GM23338 (cell line): ENCODE results near the gene EDEM2. TPM values are rescaled to one million over a fixed set of nuclear protein-coding genes. Genes with fewer than 3 reads are reported as not detected.

Experiments used
- ATAC-seq: fragments of 200-7000 bp; cut with Tn5 transposase; 3 replicates; pipeline ENCODE4 v1.9.1; 2020
- DNase-seq: peaks from one replicate; pipeline ENCODE4 v3.0.0-alpha.2; 2015; ENCODE audit warnings: low spot score
- H2AFZ ChIP-seq: fragments of 200-600 bp; sonication (generic); 2 replicates; pipeline ENCODE4 v1.8.0; 2016; ENCODE audit warnings: antibody characterized with exemption, mild to moderate bottlenecking, moderate library complexity
- H3F3A ChIP-seq: fragments of 200-600 bp; sonication (generic); replicated peaks from 2 replicates; pipeline ENCODE4 v1.8.0; 2017; ENCODE audit warnings: antibody characterized with exemption, mixed run types, low read depth
- H3K27ac ChIP-seq: fragments of 200-600 bp; sonication (generic); 2 replicates; pipeline ENCODE4 v1.6.1; 2016; ENCODE audit warnings: low read depth
- H3K27me3 ChIP-seq: fragments of 200-600 bp; sonication (generic); 2 replicates; pipeline ENCODE4 v1.8.0; 2016; ENCODE audit warnings: mild to moderate bottlenecking, mixed run types, moderate library complexity; ENCODE audit not compliant: insufficient read depth
- H3K36me3 ChIP-seq: fragments of 200-600 bp; sonication (generic); 2 replicates; pipeline ENCODE4 v1.8.0; 2016; ENCODE audit warnings: mild to moderate bottlenecking; ENCODE audit not compliant: insufficient read depth
- H3K4me1 ChIP-seq: fragments of 200-600 bp; sonication (generic); 2 replicates; pipeline ENCODE4 v1.8.0; 2016; ENCODE audit warnings: mild to moderate bottlenecking, moderate library complexity; ENCODE audit not compliant: insufficient read depth
- H3K4me2 ChIP-seq: fragments of 200-600 bp; sonication (generic); 2 replicates; pipeline ENCODE4 v1.7.1; 2017; ENCODE audit warnings: mixed run types
- H3K4me3 ChIP-seq: fragments of 200-600 bp; sonication (generic); 2 replicates; pipeline ENCODE4 v1.6.1; 2016; ENCODE audit warnings: mixed run types
- H3K79me2 ChIP-seq: fragments of 200-600 bp; sonication (generic); replicated peaks from 2 replicates; pipeline ENCODE4 v1.8.0; 2017; ENCODE audit warnings: mild to moderate bottlenecking; ENCODE audit not compliant: insufficient read depth
- H3K9me2 ChIP-seq: fragments of 200-600 bp; sonication (generic); 2 replicates; pipeline ENCODE4 v1.8.0; 2017; ENCODE audit not compliant: insufficient read depth
- H4K20me1 ChIP-seq: fragments of 200-600 bp; sonication (generic); replicated peaks from 2 replicates; pipeline ENCODE4 v1.8.0; 2017; ENCODE audit warnings: mild to moderate bottlenecking; ENCODE audit not compliant: insufficient read depth
- H3K27ac Mint-ChIP-seq: 2 replicates; pipeline ENCODE4 v1.8.0; 2020; ENCODE audit warnings: inconsistent platforms, mild to moderate bottlenecking, moderate library complexity, mixed read lengths
- H3K27me3 Mint-ChIP-seq: 3 replicates; pipeline ENCODE4 v1.8.0; 2022; ENCODE audit warnings: low read depth, mild to moderate bottlenecking, moderate library complexity, mixed read lengths, inconsistent platforms; ENCODE audit not compliant: insufficient read depth, poor library complexity
- H3K36me3 Mint-ChIP-seq: 3 replicates; pipeline ENCODE4 v1.8.0; 2021; ENCODE audit warnings: low read depth, mild to moderate bottlenecking, inconsistent platforms, moderate library complexity, mixed read lengths
- H3K4me1 Mint-ChIP-seq: 3 replicates; pipeline ENCODE4 v1.8.0; 2020; ENCODE audit warnings: mild to moderate bottlenecking, inconsistent platforms, mixed read lengths
- H3K4me3 Mint-ChIP-seq: 3 replicates; pipeline ENCODE4 v1.8.0; 2021; ENCODE audit warnings: moderate library complexity, mild to moderate bottlenecking, inconsistent platforms, mixed read lengths
- H3K9me3 Mint-ChIP-seq: 3 replicates; pipeline ENCODE4 v1.8.0; 2020; ENCODE audit warnings: moderate library complexity, mild to moderate bottlenecking, inconsistent platforms, mixed read lengths
- CREB1 ChIP-seq: fragments of 250-450 bp; sonication (Bioruptor Pico); IDR thresholded peaks from 2 replicates; pipeline ENCODE4 v1.5.0; 2020; ENCODE audit warnings: low read depth, mild to moderate bottlenecking, moderate library complexity
- EZH2 ChIP-seq: fragments of 200-600 bp; sonication (generic); IDR thresholded peaks from one replicate; pipeline ENCODE4 v1.8.0; 2017; ENCODE audit warnings: antibody characterized with exemption, mild to moderate bottlenecking, low read depth; ENCODE audit not compliant: unreplicated experiment
- EZH2phosphoT487 ChIP-seq: fragments of 200-600 bp; sonication (generic); IDR thresholded peaks from one replicate; pipeline ENCODE4 v1.8.1; 2018; ENCODE audit warnings: antibody characterized with exemption; ENCODE audit not compliant: unreplicated experiment
- JUNB ChIP-seq: IDR thresholded peaks from one replicate; pipeline ENCODE4 v1.6.1; 2016; ENCODE audit warnings: antibody characterized with exemption; ENCODE audit not compliant: unreplicated experiment
- NANOG ChIP-seq: IDR thresholded peaks from 2 replicates; pipeline ENCODE4 v1.6.1; 2016; ENCODE audit warnings: antibody characterized with exemption, borderline replicate concordance
- POLR2AphosphoS5 ChIP-seq: IDR thresholded peaks from 2 replicates; pipeline ENCODE4 v1.6.1; 2016; ENCODE audit warnings: antibody characterized with exemption, low read depth
- STAT1 ChIP-seq: IDR thresholded peaks from one replicate; pipeline ENCODE4 v1.6.1; 2016; ENCODE audit warnings: antibody characterized with exemption; ENCODE audit not compliant: unreplicated experiment
- ZNF114 ChIP-seq: fragments of 250-450 bp; sonication (Bioruptor Pico); IDR thresholded peaks from 2 replicates; pipeline ENCODE4 v1.5.0; 2020; ENCODE audit warnings: mild to moderate bottlenecking, moderate library complexity
- ZNF331 ChIP-seq: fragments of 250-450 bp; sonication (Bioruptor Pico); IDR thresholded peaks from 2 replicates; pipeline ENCODE4 v1.5.0; 2020; ENCODE audit warnings: low read depth, mild to moderate bottlenecking, moderate library complexity
- polyA plus RNA-seq: library from polyadenylated mRNA; unstranded; fragments of >200 nt; fragmentation: Nextera tagmentation; extraction: Ambion mirVana; gene quantifications from 2 replicates; pipeline ENCODE4 v1.2.1, GENCODE V29; 2016
- total RNA-seq: library from RNA; depleted of rRNA; stranded (reverse); fragments of >200 nt; shearing (Covaris generic); gene quantifications from 2 replicates; pipeline ENCODE4 v1.2.3, GENCODE V29; 2014
- TF ChIP-seq, protein P1 (sequence below): IDR thresholded peaks from 2 replicates; pipeline ENCODE4 v1.6.1; 2016; ENCODE audit warnings: antibody characterized with exemption
- TF ChIP-seq, protein P2 (sequence below): fragments of 250-450 bp; sonication (Bioruptor Pico); IDR thresholded peaks from 2 replicates; pipeline ENCODE4 v1.5.0; 2020; ENCODE audit warnings: mild to moderate bottlenecking, moderate library complexity
- TF ChIP-seq, protein P3 (sequence below), 2 experiments: fragments of 200-600 bp in 1 of 2; sonication (generic) in 1 of 2; conservative IDR thresholded peaks; 2 replicates each; pipeline versions ENCODE4 v1.5.1 to v1.6.1; 2016 to 2017; ENCODE audit warnings: antibody characterized with exemption in 2 of 2, low read depth in 2 of 2, mild to moderate bottlenecking in 2 of 2, moderate library complexity in 1 of 2
- TF ChIP-seq, protein P4 (sequence below): IDR thresholded peaks from one replicate; pipeline ENCODE4 v1.6.1; 2018; ENCODE audit warnings: antibody characterized with exemption; ENCODE audit not compliant: unreplicated experiment

EDEM2 gene
- total and polyA plus RNA-seq, 2 experiments from 2014 or later, result 13.9 to 25.3 TPM

DNA sequence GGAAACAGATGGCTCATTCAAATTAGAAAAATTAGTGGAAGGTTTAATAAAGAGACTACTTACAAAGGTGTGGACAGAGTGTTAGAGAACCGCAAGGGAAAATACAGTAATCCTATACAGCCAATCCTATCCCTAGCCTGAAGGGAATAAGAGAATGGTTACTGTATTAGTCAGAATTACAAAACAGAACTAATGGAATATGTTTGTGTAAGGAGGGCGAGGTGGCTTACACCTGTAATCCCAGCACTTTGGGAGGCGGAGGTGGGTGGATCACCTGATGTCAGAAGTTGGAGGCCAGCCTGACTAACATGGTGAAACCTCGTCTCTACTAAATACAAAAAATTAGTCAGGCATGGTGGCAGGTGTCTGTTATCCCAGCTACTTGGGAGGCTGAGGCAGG, 38.2 kb downstream of the EDEM2 start:
- DNase-seq (no peak), ATAC-seq (no peak)
- H3F3A ChIP-seq, result no peaks in the 10 kb centered on the region
- H3K36me3 ChIP-seq, result no peaks in the 10 kb centered on the region
- Mint-ChIP-seq H3K4me3 (no peak overlapping the region), H3K27ac (no peak overlapping the region), H3K9me3 (no peaks in the 10 kb centered on the region), H3K4me1 (no peaks in the 10 kb centered on the region), H3K27me3 (no peaks in the 10 kb centered on the region), H3K36me3 (no peaks in the 10 kb centered on the region)
- no peaks in the 10 kb centered on the region for H4K20me1 ChIP-seq
- no peaks in the 10 kb centered on the region for H3K4me1 ChIP-seq
- no peaks in the 10 kb centered on the region for H3K27me3 ChIP-seq
- H2AFZ ChIP-seq, result no peak overlapping the region
- no peaks in the 10 kb centered on the region for H3K9me2 ChIP-seq
- H3K4me2 ChIP-seq, result no peak overlapping the region
- no peaks in the 10 kb centered on the region for H3K79me2 ChIP-seq
- TF ChIP-seq, protein P1, sequence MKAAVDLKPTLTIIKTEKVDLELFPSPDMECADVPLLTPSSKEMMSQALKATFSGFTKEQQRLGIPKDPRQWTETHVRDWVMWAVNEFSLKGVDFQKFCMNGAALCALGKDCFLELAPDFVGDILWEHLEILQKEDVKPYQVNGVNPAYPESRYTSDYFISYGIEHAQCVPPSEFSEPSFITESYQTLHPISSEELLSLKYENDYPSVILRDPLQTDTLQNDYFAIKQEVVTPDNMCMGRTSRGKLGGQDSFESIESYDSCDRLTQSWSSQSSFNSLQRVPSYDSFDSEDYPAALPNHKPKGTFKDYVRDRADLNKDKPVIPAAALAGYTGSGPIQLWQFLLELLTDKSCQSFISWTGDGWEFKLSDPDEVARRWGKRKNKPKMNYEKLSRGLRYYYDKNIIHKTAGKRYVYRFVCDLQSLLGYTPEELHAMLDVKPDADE, result no peak
- TF ChIP-seq ZNF114 (CRISPR knock-in tag) (no peak), JUNB (no peak), POLR2AphosphoS5 (no peak), STAT1 (no peak), EZH2 (no peak), NANOG (no peak), EZH2phosphoT487 (no peak), CREB1 (no peak), ZNF331 (CRISPR knock-in tag) (no peak)
- TF ChIP-seq, protein P2, sequence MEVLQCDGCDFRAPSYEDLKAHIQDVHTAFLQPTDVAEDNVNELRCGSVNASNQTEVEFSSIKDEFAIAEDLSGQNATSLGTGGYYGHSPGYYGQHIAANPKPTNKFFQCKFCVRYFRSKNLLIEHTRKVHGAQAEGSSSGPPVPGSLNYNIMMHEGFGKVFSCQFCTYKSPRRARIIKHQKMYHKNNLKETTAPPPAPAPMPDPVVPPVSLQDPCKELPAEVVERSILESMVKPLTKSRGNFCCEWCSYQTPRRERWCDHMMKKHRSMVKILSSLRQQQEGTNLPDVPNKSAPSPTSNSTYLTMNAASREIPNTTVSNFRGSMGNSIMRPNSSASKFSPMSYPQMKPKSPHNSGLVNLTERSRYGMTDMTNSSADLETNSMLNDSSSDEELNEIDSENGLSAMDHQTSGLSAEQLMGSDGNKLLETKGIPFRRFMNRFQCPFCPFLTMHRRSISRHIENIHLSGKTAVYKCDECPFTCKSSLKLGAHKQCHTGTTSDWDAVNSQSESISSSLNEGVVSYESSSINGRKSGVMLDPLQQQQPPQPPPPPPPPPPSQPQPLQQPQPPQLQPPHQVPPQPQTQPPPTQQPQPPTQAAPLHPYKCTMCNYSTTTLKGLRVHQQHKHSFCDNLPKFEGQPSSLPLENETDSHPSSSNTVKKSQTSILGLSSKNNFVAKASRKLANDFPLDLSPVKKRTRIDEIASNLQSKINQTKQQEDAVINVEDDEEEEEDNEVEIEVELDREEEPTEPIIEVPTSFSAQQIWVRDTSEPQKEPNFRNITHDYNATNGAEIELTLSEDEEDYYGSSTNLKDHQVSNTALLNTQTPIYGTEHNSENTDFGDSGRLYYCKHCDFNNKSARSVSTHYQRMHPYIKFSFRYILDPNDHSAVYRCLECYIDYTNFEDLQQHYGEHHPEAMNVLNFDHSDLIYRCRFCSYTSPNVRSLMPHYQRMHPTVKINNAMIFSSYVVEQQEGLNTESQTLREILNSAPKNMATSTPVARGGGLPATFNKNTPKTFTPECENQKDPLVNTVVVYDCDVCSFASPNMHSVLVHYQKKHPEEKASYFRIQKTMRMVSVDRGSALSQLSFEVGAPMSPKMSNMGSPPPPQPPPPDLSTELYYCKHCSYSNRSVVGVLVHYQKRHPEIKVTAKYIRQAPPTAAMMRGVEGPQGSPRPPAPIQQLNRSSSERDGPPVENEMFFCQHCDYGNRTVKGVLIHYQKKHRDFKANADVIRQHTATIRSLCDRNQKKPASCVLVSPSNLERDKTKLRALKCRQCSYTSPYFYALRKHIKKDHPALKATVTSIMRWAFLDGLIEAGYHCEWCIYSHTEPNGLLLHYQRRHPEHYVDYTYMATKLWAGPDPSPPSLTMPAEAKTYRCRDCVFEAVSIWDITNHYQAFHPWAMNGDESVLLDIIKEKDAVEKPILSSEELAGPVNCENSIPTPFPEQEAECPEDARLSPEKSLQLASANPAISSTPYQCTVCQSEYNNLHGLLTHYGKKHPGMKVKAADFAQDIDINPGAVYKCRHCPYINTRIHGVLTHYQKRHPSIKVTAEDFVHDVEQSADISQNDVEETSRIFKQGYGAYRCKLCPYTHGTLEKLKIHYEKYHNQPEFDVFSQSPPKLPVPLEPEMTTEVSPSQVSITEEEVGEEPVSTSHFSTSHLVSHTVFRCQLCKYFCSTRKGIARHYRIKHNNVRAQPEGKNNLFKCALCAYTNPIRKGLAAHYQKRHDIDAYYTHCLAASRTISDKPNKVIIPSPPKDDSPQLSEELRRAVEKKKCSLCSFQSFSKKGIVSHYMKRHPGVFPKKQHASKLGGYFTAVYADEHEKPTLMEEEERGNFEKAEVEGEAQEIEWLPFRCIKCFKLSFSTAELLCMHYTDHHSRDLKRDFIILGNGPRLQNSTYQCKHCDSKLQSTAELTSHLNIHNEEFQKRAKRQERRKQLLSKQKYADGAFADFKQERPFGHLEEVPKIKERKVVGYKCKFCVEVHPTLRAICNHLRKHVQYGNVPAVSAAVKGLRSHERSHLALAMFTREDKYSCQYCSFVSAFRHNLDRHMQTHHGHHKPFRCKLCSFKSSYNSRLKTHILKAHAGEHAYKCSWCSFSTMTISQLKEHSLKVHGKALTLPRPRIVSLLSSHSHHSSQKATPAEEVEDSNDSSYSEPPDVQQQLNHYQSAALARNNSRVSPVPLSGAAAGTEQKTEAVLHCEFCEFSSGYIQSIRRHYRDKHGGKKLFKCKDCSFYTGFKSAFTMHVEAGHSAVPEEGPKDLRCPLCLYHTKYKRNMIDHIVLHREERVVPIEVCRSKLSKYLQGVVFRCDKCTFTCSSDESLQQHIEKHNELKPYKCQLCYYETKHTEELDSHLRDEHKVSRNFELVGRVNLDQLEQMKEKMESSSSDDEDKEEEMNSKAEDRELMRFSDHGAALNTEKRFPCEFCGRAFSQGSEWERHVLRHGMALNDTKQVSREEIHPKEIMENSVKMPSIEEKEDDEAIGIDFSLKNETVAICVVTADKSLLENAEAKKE (CRISPR knock-in tag), result no peak
- TF ChIP-seq, protein P3, sequence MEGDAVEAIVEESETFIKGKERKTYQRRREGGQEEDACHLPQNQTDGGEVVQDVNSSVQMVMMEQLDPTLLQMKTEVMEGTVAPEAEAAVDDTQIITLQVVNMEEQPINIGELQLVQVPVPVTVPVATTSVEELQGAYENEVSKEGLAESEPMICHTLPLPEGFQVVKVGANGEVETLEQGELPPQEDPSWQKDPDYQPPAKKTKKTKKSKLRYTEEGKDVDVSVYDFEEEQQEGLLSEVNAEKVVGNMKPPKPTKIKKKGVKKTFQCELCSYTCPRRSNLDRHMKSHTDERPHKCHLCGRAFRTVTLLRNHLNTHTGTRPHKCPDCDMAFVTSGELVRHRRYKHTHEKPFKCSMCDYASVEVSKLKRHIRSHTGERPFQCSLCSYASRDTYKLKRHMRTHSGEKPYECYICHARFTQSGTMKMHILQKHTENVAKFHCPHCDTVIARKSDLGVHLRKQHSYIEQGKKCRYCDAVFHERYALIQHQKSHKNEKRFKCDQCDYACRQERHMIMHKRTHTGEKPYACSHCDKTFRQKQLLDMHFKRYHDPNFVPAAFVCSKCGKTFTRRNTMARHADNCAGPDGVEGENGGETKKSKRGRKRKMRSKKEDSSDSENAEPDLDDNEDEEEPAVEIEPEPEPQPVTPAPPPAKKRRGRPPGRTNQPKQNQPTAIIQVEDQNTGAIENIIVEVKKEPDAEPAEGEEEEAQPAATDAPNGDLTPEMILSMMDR (conservative IDR thresholded peaks at IDR 0.05; ENCODE audit: low read depth in 2 of 2), result no peak
- TF ChIP-seq, protein P4, sequence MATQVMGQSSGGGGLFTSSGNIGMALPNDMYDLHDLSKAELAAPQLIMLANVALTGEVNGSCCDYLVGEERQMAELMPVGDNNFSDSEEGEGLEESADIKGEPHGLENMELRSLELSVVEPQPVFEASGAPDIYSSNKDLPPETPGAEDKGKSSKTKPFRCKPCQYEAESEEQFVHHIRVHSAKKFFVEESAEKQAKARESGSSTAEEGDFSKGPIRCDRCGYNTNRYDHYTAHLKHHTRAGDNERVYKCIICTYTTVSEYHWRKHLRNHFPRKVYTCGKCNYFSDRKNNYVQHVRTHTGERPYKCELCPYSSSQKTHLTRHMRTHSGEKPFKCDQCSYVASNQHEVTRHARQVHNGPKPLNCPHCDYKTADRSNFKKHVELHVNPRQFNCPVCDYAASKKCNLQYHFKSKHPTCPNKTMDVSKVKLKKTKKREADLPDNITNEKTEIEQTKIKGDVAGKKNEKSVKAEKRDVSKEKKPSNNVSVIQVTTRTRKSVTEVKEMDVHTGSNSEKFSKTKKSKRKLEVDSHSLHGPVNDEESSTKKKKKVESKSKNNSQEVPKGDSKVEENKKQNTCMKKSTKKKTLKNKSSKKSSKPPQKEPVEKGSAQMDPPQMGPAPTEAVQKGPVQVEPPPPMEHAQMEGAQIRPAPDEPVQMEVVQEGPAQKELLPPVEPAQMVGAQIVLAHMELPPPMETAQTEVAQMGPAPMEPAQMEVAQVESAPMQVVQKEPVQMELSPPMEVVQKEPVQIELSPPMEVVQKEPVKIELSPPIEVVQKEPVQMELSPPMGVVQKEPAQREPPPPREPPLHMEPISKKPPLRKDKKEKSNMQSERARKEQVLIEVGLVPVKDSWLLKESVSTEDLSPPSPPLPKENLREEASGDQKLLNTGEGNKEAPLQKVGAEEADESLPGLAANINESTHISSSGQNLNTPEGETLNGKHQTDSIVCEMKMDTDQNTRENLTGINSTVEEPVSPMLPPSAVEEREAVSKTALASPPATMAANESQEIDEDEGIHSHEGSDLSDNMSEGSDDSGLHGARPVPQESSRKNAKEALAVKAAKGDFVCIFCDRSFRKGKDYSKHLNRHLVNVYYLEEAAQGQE, result no peak
- H3K4me3 ChIP-seq, result no peak overlapping the region
- H3K27ac ChIP-seq, result no peak overlapping the region
